Esophagus muscularis mucosa (tissue), 4 donors: ENCODE data around the gene SH3BP2. TPM values are rescaled to one million over a fixed set of nuclear protein-coding genes. Genes with fewer than 3 reads are reported as not detected.
A peak's percentile ranks its signal among the peaks of the same experiment; 100 is the strongest.

Experiments used
- DNase-seq: peaks from one replicate; pipeline ENCODE4 v3.0.0-alpha.2; 2017; ENCODE audit errors: extremely low spot score
- H3K27ac ChIP-seq, 4 donors: fragments of 200-600 bp; sonication (generic); replicated peaks in 1 of 4; 1 replicate in 3 of 4; 2 replicates in 1 of 4; pipeline ENCODE4 v1.5.1; 2016 to 2019; ENCODE audit warnings: mild to moderate bottlenecking in 1 of 4
- H3K27me3 ChIP-seq, 4 donors: fragments of 200-600 bp; sonication (generic); one replicate each; pipeline versions ENCODE4 v1.5.1 to v1.6.0; 2016 to 2019
- H3K36me3 ChIP-seq, 4 donors: fragments of 200-600 bp; sonication (generic); one replicate each; pipeline ENCODE4 v1.5.1; 2016 to 2019
- H3K4me1 ChIP-seq, 4 donors: fragments of 200-600 bp; sonication (generic); one replicate each; pipeline ENCODE4 v1.5.1; 2016 to 2019
- H3K4me3 ChIP-seq, 4 donors: fragments of 200-600 bp; sonication (generic); 1 replicate in 2 of 4; 2 replicates in 2 of 4; pipeline ENCODE4 v1.5.1; 2016 to 2019; ENCODE audit warnings: mild to moderate bottlenecking in 4 of 4, moderate library complexity in 1 of 4
- H3K9me3 ChIP-seq, 4 donors: fragments of 200-600 bp; sonication (generic); 1 replicate in 3 of 4; 2 replicates in 1 of 4; pipeline ENCODE4 v1.5.1; 2016 to 2019
- EP300 ChIP-seq: sonication (generic); formaldehyde crosslinking; IDR thresholded peaks from one replicate; pipeline ENCODE4 v1.6.1; 2017; ENCODE audit warnings: antibody characterized with exemption
- POLR2A ChIP-seq: fragments of 450-650 bp; IDR thresholded peaks from one replicate; pipeline ENCODE4 v1.6.1; 2017; ENCODE audit warnings: antibody characterized with exemption, moderate library complexity, mild to moderate bottlenecking, low read depth
- POLR2AphosphoS5 ChIP-seq, 2 donors: sonication (generic); formaldehyde crosslinking; IDR thresholded peaks; one replicate each; pipeline ENCODE4 v1.6.1; 2017; ENCODE audit warnings: antibody characterized with exemption in 2 of 2
- WGBS: methylation state at CpG from one replicate; pipeline ENCODE4 v1.1.5; 2018; 5-methylcytosine and 5-hydroxymethylcytosine counted together
- intact Hi-C: fragments of 100-400 bp; cut with DNase I; formaldehyde crosslinking; loops from one replicate; pipeline ENCODE4 v1.15.1; 2023
- total RNA-seq, 4 donors: library from RNA; depleted of rRNA; stranded (reverse); fragments of >200 nt; gene quantifications; one replicate each; pipeline versions ENCODE4 v1.1.0 to v1.2.1, GENCODE V29; 2016
- TF ChIP-seq, protein P1 (sequence below), 3 experiments: fragments of 200-600 bp in 2 of 3; fragments of 450-650 bp in 1 of 3; sonication (generic) in 2 of 3; IDR thresholded peaks; one replicate each; pipeline ENCODE4 v1.5.1; 2017 to 2019; ENCODE audit warnings: antibody characterized with exemption in 3 of 3, mild to moderate bottlenecking in 2 of 3, moderate library complexity in 1 of 3

Gene SH3BP2
- total RNA-seq, 4 donors from 2014 or later: 25.2 to 34.5 (median 31.5) TPM

DNA sequence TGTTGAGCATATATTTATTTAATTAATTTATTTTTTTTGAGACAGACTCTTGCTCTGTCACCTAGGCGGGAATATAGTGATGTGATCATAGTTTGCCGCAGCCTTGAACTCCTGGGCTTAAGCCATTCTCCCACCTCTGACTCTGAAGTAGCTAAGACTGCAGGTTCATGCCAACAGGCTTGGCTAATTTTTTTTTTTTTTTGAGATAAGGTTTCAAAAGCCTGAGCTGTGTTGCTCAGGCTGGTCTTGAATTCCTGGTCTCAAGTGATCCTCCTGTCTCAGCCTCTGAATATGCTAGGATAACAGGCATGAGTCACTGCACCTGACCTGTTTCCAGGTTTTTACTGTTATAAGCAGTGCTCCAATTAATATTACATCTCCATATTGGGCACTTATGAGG lies 55.6 kb downstream of the SH3BP2 start:
- intact Hi-C loops: no loop called here
- Histone ChIP-seq H3K4me3 (no peak overlapping the region), H3K4me1 (peaks cover 57 to 89% (median 85%) of the 10 kb centered on the region in 4 donors), H3K27me3 (no peaks in the 10 kb centered on the region), H3K9me3 (no peaks in the 10 kb centered on the region), H3K27ac (peak overlapping the region; percentile 27 to 56 (median 40)), H3K36me3 (peaks cover 0 to 4% (median under 1%) of the 10 kb centered on the region in 4 donors)
- WGBS: 70% methylated on average over 2 of the region's 2 CpGs
- no peak for DNase-seq
- TF ChIP-seq POLR2AphosphoS5 (IDR thresholded peaks at IDR 0.05): no peak
- no peak for TF ChIP-seq POLR2A
- no peak for TF ChIP-seq EP300
- TF ChIP-seq, protein P1, sequence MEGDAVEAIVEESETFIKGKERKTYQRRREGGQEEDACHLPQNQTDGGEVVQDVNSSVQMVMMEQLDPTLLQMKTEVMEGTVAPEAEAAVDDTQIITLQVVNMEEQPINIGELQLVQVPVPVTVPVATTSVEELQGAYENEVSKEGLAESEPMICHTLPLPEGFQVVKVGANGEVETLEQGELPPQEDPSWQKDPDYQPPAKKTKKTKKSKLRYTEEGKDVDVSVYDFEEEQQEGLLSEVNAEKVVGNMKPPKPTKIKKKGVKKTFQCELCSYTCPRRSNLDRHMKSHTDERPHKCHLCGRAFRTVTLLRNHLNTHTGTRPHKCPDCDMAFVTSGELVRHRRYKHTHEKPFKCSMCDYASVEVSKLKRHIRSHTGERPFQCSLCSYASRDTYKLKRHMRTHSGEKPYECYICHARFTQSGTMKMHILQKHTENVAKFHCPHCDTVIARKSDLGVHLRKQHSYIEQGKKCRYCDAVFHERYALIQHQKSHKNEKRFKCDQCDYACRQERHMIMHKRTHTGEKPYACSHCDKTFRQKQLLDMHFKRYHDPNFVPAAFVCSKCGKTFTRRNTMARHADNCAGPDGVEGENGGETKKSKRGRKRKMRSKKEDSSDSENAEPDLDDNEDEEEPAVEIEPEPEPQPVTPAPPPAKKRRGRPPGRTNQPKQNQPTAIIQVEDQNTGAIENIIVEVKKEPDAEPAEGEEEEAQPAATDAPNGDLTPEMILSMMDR (IDR thresholded peaks at IDR 0.05): no peak

DNA sequence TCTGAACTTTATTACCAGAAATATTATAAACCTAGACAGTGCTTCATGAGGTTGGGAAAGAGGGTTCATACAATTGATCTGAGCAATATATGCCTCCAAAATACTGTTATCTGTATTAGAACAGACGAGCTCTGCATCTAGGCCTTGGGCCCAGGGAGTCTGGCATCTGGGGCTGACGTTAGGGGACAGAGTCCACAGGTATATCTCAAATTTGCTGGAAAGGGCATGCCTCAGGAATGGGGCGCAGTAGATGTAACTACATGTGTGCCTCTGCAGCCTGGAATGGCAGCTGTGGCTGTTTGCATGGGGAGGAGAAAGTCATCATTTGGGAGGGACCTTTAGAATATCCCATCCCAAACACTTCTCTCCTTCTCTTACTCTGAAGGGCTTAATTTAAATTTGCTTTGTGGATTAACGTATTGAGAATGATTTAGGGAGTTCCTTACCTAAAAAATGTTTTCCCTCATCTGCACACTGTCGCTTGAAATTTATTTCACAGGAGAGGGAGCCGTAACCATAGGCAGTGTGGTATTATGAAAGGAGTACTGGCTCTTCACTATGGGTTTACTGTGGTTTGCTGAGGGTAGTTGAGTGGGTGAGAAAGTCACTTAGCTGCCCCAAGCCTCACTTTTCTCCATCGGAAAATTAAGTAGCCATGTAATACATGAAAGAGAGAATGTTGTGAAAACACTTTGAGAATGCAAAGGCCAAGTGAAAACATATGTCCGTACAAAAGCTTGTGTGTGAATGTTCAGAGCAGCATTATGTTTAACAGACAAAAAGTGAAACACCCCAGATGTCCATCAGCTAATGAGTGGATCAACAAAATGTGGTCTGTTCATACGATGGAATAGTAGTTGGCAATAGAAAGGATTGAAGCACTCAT lies 56.6 kb downstream of the SH3BP2 start:
- 46% methylated on average over 8 of the region's 9 CpGs for WGBS
- peaks cover 5 to 14% (median 9%) of the 10 kb centered on the region in 4 donors for H3K36me3 ChIP-seq
- H3K27me3 ChIP-seq: no peaks in the 10 kb centered on the region
- TF ChIP-seq EP300: no peak
- no peak for DNase-seq
- no peaks in the 10 kb centered on the region for H3K9me3 ChIP-seq
- intact Hi-C loops: no loop called here
- peaks cover 66 to 100% (median 95%) of the 10 kb centered on the region in 4 donors for H3K4me1 ChIP-seq
- H3K4me3 ChIP-seq: no peak overlapping the region
- H3K27ac ChIP-seq: peak overlapping the region in 3 of 4 donors; percentile 37 to 56 (median 43)

DNA sequence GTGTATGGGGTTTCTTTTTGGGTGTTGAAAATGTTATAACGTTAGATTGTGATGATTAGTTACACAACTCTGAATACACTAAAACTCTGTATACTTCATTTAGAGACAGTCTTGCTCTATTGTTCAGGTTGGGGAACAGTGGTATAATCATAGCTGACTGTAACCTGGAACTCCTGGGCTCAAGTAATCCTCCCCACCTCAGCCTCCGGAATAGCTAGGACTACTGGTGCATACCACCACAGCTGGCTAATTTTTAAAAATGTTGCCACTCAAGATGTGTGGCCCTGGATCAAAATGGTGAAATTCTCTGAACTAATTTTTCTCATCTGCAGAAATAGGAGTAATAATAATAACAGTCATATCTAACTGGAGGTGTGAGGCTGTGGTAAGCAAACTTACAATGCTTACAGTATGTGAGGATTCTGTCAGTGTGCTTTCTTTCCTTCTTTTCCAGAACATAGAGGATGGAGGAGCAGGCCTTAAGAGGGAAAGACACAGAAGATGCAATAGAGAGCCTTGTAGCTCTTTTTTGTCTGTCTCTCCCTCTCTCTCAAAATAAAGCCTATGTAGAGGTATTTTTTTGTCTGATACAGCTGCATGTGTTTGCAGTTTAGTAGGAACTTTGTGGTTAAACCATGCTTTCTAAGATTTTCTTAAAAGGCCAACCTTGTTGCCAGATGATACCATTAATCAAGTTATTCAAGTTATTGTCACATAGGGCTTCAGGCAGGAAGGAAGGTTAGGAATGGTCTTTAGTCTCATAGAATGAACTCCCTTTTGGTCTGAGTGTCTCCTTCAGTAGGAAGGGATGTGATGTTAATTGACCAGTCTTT lies 58.3 kb downstream of the SH3BP2 start:
- TF ChIP-seq POLR2AphosphoS5 (IDR thresholded peaks at IDR 0.05) (no peak), POLR2A (no peak)
- TF ChIP-seq, protein P1 (IDR thresholded peaks at IDR 0.05): no peak
- H3K4me1 ChIP-seq: peaks cover 78 to 100% (median 96%) of the 10 kb centered on the region in 4 donors
- H3K4me3 ChIP-seq: no peak overlapping the region
- no peaks in the 10 kb centered on the region for H3K9me3 ChIP-seq
- intact Hi-C loops: no loop called here
- no peak for DNase-seq
- peak overlapping the region; percentile 31 to 53 (median 46) for H3K27ac ChIP-seq
- peaks cover 5 to 16% (median 11%) of the 10 kb centered on the region in 4 donors for H3K36me3 ChIP-seq
- 54% methylated on average over 2 of the region's 2 CpGs for WGBS
- no peaks in the 10 kb centered on the region for H3K27me3 ChIP-seq

DNA sequence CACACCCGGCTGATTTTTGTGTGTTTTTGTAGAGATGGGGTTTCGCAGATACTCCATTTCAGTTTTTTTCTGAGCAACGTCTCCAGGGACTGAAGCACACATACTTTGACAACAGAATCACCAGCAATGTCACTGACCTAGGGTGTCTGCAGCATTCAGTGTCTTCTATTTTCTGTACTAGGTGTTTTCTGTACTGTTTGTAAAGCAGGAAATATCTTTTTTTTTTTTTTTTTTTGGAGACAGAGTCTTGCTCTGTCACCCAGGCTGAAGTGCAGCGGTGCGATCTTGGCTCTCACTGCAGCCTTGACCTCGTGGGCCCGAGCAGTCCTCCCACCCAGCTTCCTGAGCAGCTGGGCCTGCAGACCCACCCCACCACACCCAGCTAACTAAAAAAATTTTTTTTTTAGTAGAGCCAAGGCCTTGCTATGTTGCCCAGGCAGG lies 59.6 kb downstream of the SH3BP2 start:
- H3K9me3 ChIP-seq: no peaks in the 10 kb centered on the region
- peaks cover 5 to 16% (median 11%) of the 10 kb centered on the region in 4 donors for H3K36me3 ChIP-seq
- TF ChIP-seq POLR2AphosphoS5 (IDR thresholded peaks at IDR 0.05) (peak in 1 of 2 donors; percentile 4), EP300 (no peak), POLR2A (no peak)
- TF ChIP-seq, protein P1 (IDR thresholded peaks at IDR 0.05): no peak
- H3K4me3 ChIP-seq: no peak overlapping the region
- peaks cover 80 to 96% (median 92%) of the 10 kb centered on the region in 4 donors for H3K4me1 ChIP-seq
- no peaks in the 10 kb centered on the region for H3K27me3 ChIP-seq
- 30% methylated on average over 7 of the region's 7 CpGs for WGBS
- intact Hi-C loops: no loop called here
- peak overlapping the region; percentile 30 to 48 (median 41) for H3K27ac ChIP-seq
- no peak for DNase-seq

DNA sequence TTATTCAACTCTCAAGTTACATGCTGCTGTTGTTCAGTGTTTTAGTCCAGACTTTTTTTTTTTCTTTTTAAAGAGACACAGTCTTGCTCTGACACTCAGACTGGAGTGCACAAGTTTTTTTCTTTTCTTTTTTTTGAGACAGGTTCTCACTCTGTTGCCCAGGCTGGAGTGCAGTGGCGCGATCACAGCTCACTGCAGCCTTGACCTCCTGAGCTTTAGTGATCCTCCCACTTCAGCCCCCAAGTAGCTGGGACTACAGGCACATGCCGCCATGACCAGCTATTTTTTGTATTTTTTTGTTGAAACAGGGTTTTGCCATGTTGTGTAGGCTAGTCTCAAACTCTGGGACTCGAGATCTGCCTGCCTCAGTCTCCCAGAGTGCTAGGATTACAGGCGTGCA lies 62.7 kb downstream of the SH3BP2 start:
- Histone ChIP-seq H3K4me1 (peaks cover 90 to 96% (median 95%) of the 10 kb centered on the region in 4 donors), H3K4me3 (no peak overlapping the region), H3K27me3 (no peaks in the 10 kb centered on the region), H3K27ac (peak overlapping the region; percentile 14 to 50 (median 20)), H3K9me3 (no peaks in the 10 kb centered on the region), H3K36me3 (peaks cover 5 to 16% (median 11%) of the 10 kb centered on the region in 4 donors)
- intact Hi-C loops: no loop called here
- WGBS: 87% methylated on average over 5 of the region's 5 CpGs
- no peak for DNase-seq
- TF ChIP-seq, protein P1 (IDR thresholded peaks at IDR 0.05): no peak
- TF ChIP-seq EP300 (no peak), POLR2AphosphoS5 (IDR thresholded peaks at IDR 0.05) (no peak)
